Measurements from ENCODE around the gene SETD6. TPM values are rescaled to one million over a fixed set of nuclear protein-coding genes. Genes with fewer than 3 reads are reported as not detected.

The SETD6 gene
- total and polyA plus RNA-seq, 2 of the 13 experiments (the other 11 are each of a cell fraction or from before 2014, with no cell fraction given), result 24.0 to 25.7 TPM

DNA sequence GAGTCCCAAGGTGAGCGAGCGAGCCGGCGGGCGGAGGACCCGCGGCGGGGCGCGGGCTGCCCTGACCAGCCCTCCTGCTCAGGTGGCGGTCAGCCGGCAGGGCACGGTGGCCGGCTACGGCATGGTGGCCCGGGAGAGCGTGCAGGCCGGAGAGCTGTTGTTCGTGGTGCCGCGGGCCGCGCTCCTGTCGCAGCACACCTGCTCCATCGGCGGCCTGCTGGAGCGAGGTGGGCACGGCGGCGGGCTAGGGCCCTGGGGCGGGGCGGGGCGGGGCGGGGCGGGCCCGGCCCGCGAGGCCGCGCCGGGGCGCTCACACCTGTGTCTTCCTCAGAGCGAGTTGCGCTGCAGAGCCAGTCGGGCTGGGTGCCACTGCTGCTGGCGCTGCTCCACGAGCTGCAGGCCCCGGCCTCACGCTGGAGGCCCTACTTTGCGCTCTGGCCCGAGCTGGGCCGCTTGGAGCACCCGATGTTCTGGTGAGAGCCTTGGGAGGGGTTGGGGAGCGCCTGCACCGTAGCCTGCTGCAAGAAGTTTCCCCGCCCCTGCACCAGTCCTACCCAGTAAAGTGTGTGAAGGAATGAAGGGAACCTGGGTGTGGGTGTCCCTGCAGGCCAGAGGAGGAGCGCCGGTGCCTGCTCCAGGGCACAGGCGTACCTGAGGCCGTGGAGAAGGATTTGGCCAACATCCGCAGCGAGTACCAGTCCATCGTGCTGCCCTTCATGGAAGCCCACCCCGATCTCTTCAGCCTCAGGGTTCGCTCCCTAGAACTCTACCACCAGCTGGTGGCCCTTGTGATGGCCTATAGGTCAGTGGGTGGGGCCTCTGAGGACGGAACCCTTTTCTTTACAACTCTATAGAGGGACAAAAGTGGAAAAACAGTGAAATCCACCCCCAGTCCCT, 802 bp downstream of the SETD6 start (continued):
- TF ChIP-seq, protein P1, sequence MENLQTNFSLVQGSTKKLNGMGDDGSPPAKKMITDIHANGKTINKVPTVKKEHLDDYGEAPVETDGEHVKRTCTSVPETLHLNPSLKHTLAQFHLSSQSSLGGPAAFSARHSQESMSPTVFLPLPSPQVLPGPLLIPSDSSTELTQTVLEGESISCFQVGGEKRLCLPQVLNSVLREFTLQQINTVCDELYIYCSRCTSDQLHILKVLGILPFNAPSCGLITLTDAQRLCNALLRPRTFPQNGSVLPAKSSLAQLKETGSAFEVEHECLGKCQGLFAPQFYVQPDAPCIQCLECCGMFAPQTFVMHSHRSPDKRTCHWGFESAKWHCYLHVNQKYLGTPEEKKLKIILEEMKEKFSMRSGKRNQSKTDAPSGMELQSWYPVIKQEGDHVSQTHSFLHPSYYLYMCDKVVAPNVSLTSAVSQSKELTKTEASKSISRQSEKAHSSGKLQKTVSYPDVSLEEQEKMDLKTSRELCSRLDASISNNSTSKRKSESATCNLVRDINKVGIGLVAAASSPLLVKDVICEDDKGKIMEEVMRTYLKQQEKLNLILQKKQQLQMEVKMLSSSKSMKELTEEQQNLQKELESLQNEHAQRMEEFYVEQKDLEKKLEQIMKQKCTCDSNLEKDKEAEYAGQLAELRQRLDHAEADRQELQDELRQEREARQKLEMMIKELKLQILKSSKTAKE (CRISPR knock-in tag; IDR thresholded peaks at IDR 0.05; ENCODE audit: borderline replicate concordance), result no peak; the same call in 1 of the 2 replicates
- TF ChIP-seq ZNF10 (CRISPR knock-in tag; IDR thresholded peaks at IDR 0.05; ENCODE audit: borderline replicate concordance, low read depth), result no peak
- no peak for TF ChIP-seq ZNF207 (IDR thresholded peaks at IDR 0.05; ENCODE audit: borderline replicate concordance)
- TF ChIP-seq HOXA9 (CRISPR knock-in tag; IDR thresholded peaks at IDR 0.05; ENCODE audit: borderline replicate concordance), result peak; percentile 56
- peak; percentile 89; the same call in 1 of the 2 replicates for TF ChIP-seq CHCHD3 (CRISPR knock-in tag; IDR thresholded peaks at IDR 0.05)
- no peak for TF ChIP-seq NFRKB (IDR thresholded peaks at IDR 0.05)
- TF ChIP-seq MTF1 (CRISPR knock-in tag; IDR thresholded peaks at IDR 0.05), result no peak
- TF ChIP-seq NFYB (CRISPR knock-in tag; IDR thresholded peaks at IDR 0.05), result no peak; the same call in 1 of the 2 replicates
- peak; percentile 42; the same call in 1 of the 2 replicates for TF ChIP-seq POLR2G (IDR thresholded peaks at IDR 0.05; ENCODE audit: low read depth, low read length)
- TF ChIP-seq ZNF17 (CRISPR knock-in tag; IDR thresholded peaks at IDR 0.05), result no peak
- TF ChIP-seq SUZ12 (IDR thresholded peaks at IDR 0.05; ENCODE audit: low read depth, low read length), result no peak
- no peak for TF ChIP-seq SNAI1 (CRISPR knock-in tag; IDR thresholded peaks at IDR 0.05; ENCODE audit: borderline replicate concordance)
- TF ChIP-seq, protein P2, sequence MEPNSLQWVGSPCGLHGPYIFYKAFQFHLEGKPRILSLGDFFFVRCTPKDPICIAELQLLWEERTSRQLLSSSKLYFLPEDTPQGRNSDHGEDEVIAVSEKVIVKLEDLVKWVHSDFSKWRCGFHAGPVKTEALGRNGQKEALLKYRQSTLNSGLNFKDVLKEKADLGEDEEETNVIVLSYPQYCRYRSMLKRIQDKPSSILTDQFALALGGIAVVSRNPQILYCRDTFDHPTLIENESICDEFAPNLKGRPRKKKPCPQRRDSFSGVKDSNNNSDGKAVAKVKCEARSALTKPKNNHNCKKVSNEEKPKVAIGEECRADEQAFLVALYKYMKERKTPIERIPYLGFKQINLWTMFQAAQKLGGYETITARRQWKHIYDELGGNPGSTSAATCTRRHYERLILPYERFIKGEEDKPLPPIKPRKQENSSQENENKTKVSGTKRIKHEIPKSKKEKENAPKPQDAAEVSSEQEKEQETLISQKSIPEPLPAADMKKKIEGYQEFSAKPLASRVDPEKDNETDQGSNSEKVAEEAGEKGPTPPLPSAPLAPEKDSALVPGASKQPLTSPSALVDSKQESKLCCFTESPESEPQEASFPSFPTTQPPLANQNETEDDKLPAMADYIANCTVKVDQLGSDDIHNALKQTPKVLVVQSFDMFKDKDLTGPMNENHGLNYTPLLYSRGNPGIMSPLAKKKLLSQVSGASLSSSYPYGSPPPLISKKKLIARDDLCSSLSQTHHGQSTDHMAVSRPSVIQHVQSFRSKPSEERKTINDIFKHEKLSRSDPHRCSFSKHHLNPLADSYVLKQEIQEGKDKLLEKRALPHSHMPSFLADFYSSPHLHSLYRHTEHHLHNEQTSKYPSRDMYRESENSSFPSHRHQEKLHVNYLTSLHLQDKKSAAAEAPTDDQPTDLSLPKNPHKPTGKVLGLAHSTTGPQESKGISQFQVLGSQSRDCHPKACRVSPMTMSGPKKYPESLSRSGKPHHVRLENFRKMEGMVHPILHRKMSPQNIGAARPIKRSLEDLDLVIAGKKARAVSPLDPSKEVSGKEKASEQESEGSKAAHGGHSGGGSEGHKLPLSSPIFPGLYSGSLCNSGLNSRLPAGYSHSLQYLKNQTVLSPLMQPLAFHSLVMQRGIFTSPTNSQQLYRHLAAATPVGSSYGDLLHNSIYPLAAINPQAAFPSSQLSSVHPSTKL (CRISPR knock-in tag; IDR thresholded peaks at IDR 0.05), result no peak
- TF ChIP-seq, protein P3, sequence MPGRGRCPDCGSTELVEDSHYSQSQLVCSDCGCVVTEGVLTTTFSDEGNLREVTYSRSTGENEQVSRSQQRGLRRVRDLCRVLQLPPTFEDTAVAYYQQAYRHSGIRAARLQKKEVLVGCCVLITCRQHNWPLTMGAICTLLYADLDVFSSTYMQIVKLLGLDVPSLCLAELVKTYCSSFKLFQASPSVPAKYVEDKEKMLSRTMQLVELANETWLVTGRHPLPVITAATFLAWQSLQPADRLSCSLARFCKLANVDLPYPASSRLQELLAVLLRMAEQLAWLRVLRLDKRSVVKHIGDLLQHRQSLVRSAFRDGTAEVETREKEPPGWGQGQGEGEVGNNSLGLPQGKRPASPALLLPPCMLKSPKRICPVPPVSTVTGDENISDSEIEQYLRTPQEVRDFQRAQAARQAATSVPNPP (CRISPR knock-in tag; IDR thresholded peaks at IDR 0.05), result no peak
- TF ChIP-seq FOXO1 (CRISPR knock-in tag; IDR thresholded peaks at IDR 0.05), result no peak; the same call in 1 of the 2 replicates
- TF ChIP-seq ZNF383 (CRISPR knock-in tag; IDR thresholded peaks at IDR 0.05; ENCODE audit: borderline replicate concordance), result no peak
- no peak for TF ChIP-seq CHD4 (IDR thresholded peaks at IDR 0.05; ENCODE audit: borderline replicate concordance, low read length)
- no peak; the same call in 1 of the 2 replicates for TF ChIP-seq GABPA (IDR thresholded peaks at IDR 0.05; ENCODE audit: low read depth, low read length)
- TF ChIP-seq GABPA (CRISPR knock-in tag; IDR thresholded peaks at IDR 0.05; ENCODE audit: low read depth), result no peak
- no peak for TF ChIP-seq KDM5B (CRISPR knock-in tag; IDR thresholded peaks at IDR 0.05; ENCODE audit: borderline replicate concordance)
- TF ChIP-seq FOSL1 (CRISPR knock-in tag; IDR thresholded peaks at IDR 0.05; ENCODE audit: borderline replicate concordance), result no peak
- TF ChIP-seq ZNF761 (CRISPR knock-in tag; conservative IDR thresholded peaks at IDR 0.05), result 0 out of 2 replicates have a peak, but pooled peaks have one; percentile 32

Measured in HepG2 (cell line).